Karpas-422 (cell line): Measurements from ENCODE around the gene FCN3. TPM values are rescaled to one million over a fixed set of nuclear protein-coding genes. Genes with fewer than 3 reads are reported as not detected.

ENCODE experiments used
- DNase-seq: peaks from one replicate; pipeline ENCODE4 v3.0.0-alpha.2; 2015
- H2AFZ ChIP-seq: fragments of 200-600 bp; sonication (generic); 2 replicates; pipeline ENCODE4 v1.6.1; 2014; ENCODE audit warnings: antibody characterized with exemption, low read length, mixed read lengths
- H3K27ac ChIP-seq: fragments of 200-600 bp; sonication (generic); 2 replicates; pipeline ENCODE4 v1.5.1; 2014; ENCODE audit warnings: mild to moderate bottlenecking, low read length, moderate library complexity
- H3K27me3 ChIP-seq: fragments of 200-600 bp; sonication (generic); 2 replicates; pipeline ENCODE4 v1.6.1; 2014; ENCODE audit warnings: low read length, mixed read lengths
- H3K36me3 ChIP-seq: fragments of 200-600 bp; sonication (generic); 2 replicates; pipeline ENCODE4 v1.6.1; 2014; ENCODE audit warnings: low read length, mixed read lengths; ENCODE audit not compliant: insufficient read depth
- H3K4me1 ChIP-seq: fragments of 200-600 bp; sonication (generic); 2 replicates; pipeline ENCODE4 v1.6.1; 2014; ENCODE audit warnings: mild to moderate bottlenecking, low read length, mixed read lengths
- H3K4me2 ChIP-seq: fragments of 200-600 bp; sonication (generic); 2 replicates; pipeline ENCODE4 v1.6.1; 2014; ENCODE audit warnings: low read length, low read depth, mild to moderate bottlenecking; ENCODE audit not compliant: poor library complexity, severe bottlenecking
- H3K4me3 ChIP-seq: fragments of 200-600 bp; sonication (generic); 2 replicates; pipeline ENCODE4 v1.5.1; 2014; ENCODE audit warnings: mild to moderate bottlenecking, antibody characterized with exemption, low read length, mixed read lengths
- H3K79me2 ChIP-seq: fragments of 200-600 bp; sonication (generic); 2 replicates; pipeline ENCODE4 v1.6.1; 2014; ENCODE audit warnings: mild to moderate bottlenecking, low read length, mixed read lengths
- H3K9ac ChIP-seq: fragments of 200-600 bp; sonication (generic); 2 replicates; pipeline ENCODE4 v1.6.0; 2014; ENCODE audit warnings: low read length
- H3K9me2 ChIP-seq: fragments of 200-600 bp; sonication (generic), shearing (Covaris generic); replicated peaks from 2 replicates; pipeline ENCODE4 v1.6.0; 2014; ENCODE audit warnings: mild to moderate bottlenecking, low read length, moderate library complexity; ENCODE audit not compliant: insufficient read depth
- H3K9me3 ChIP-seq: fragments of 300-700, 200-600 bp; sonication (generic); 2 replicates; pipeline ENCODE4 v1.6.1; 2014; ENCODE audit warnings: low read length, mixed read lengths
- H4K20me1 ChIP-seq: fragments of 200-600 bp; sonication (generic); 2 replicates; pipeline ENCODE4 v1.6.1; 2014; ENCODE audit warnings: mild to moderate bottlenecking, antibody characterized with exemption, low read length, low read depth; ENCODE audit not compliant: insufficient read depth
- total RNA-seq: library from RNA; depleted of rRNA; stranded (reverse); fragments of >200 nt; shearing (Covaris generic); gene quantifications from 2 replicates; pipeline ENCODE4 v1.2.3, GENCODE V29; 2014; ENCODE audit warnings: low replicate concordance

Gene FCN3
- total RNA-seq, 1 experiment from 2014 or later = not detected

- H3K9ac ChIP-seq = no peak overlapping the region
- no peaks in the 10 kb centered on the region for H3K27me3 ChIP-seq
- H3K36me3 ChIP-seq = no peaks in the 10 kb centered on the region
- H2AFZ ChIP-seq = no peak overlapping the region
- peaks cover 17% of the 10 kb centered on the region for H3K4me1 ChIP-seq
- no peaks in the 10 kb centered on the region for H3K9me3 ChIP-seq
- no peak overlapping the region for H3K4me3 ChIP-seq
- H3K9me2 ChIP-seq = no peaks in the 10 kb centered on the region
- H3K79me2 ChIP-seq = peaks cover 5% of the 10 kb centered on the region; the same call in 1 of the 2 replicates
- no peaks in the 10 kb centered on the region for H4K20me1 ChIP-seq
- no peak overlapping the region for H3K27ac ChIP-seq
- H3K4me2 ChIP-seq = no peak overlapping the region
- DNase-seq = no peak
Measured at GRCh38 chr1:27397110-27397509, 22.5 kb upstream of the FCN3 start.

- Histone ChIP-seq H3K9me2 (no peaks in the 10 kb centered on the region), H3K9me3 (no peaks in the 10 kb centered on the region), H3K27ac (no peak overlapping the region), H3K9ac (no peak overlapping the region), H3K79me2 (peaks cover 5% of the 10 kb centered on the region; the same call in 1 of the 2 replicates), H3K4me2 (no peak overlapping the region), H4K20me1 (no peaks in the 10 kb centered on the region), H3K36me3 (no peaks in the 10 kb centered on the region), H3K27me3 (no peaks in the 10 kb centered on the region), H2AFZ (no peak overlapping the region), H3K4me1 (peaks cover 29% of the 10 kb centered on the region), H3K4me3 (no peak overlapping the region)
- DNase-seq = peak; percentile 95
Measured at GRCh38 chr1:27395441-27396195, 21.0 kb upstream of the FCN3 start.

GRCh38 chr1:27394925-27395324 is 20.3 kb upstream of the FCN3 start:
- Histone ChIP-seq H3K4me2 (no peak overlapping the region), H2AFZ (no peak overlapping the region), H3K4me3 (no peak overlapping the region), H3K4me1 (peaks cover 29% of the 10 kb centered on the region), H3K27me3 (no peaks in the 10 kb centered on the region), H4K20me1 (no peaks in the 10 kb centered on the region), H3K9me3 (no peaks in the 10 kb centered on the region), H3K27ac (no peak overlapping the region), H3K79me2 (peaks cover 5% of the 10 kb centered on the region; the same call in 1 of the 2 replicates), H3K36me3 (no peaks in the 10 kb centered on the region), H3K9ac (0 out of 2 replicates have a peak overlapping the region, but pooled peaks have one; percentile 21), H3K9me2 (no peaks in the 10 kb centered on the region)
- DNase-seq = no peak

- H3K4me3 ChIP-seq = no peak overlapping the region
- peaks cover 29% of the 10 kb centered on the region for H3K4me1 ChIP-seq
- H3K27me3 ChIP-seq = no peaks in the 10 kb centered on the region
- H3K9ac ChIP-seq = no peak overlapping the region
- H3K9me3 ChIP-seq = no peaks in the 10 kb centered on the region
- no peak overlapping the region for H3K27ac ChIP-seq
- no peak overlapping the region for H2AFZ ChIP-seq
- H3K9me2 ChIP-seq = no peaks in the 10 kb centered on the region
- peaks cover 5% of the 10 kb centered on the region; the same call in 1 of the 2 replicates for H3K79me2 ChIP-seq
- H3K36me3 ChIP-seq = no peaks in the 10 kb centered on the region
- no peak overlapping the region for H3K4me2 ChIP-seq
- H4K20me1 ChIP-seq = no peaks in the 10 kb centered on the region
- DNase-seq = no peak
Measured at GRCh38 chr1:27394282-27394658, 19.6 kb upstream of the FCN3 start.

GRCh38 chr1:27393641-27394281 is 19.1 kb upstream of the FCN3 start:
- peak overlapping the region; percentile 98 for H3K4me2 ChIP-seq

GRCh38 chr1:27392778-27393635 is 18.4 kb upstream of the FCN3 start:
- no peaks in the 10 kb centered on the region for H3K9me2 ChIP-seq
- no peaks in the 10 kb centered on the region for H4K20me1 ChIP-seq
- peak; percentile 60 for DNase-seq
- peak overlapping the region; percentile 96 for H3K4me3 ChIP-seq
- peak overlapping the region; percentile 97 for H2AFZ ChIP-seq
- H3K4me1 ChIP-seq = peaks cover 29% of the 10 kb centered on the region
- H3K27ac ChIP-seq = no peak overlapping the region
- peak overlapping the region; percentile 90 for H3K9ac ChIP-seq
- no peaks in the 10 kb centered on the region for H3K36me3 ChIP-seq
- H3K27me3 ChIP-seq = no peaks in the 10 kb centered on the region
- no peaks in the 10 kb centered on the region for H3K9me3 ChIP-seq
- H3K79me2 ChIP-seq = peaks cover 5% of the 10 kb centered on the region; the same call in 1 of the 2 replicates
- peak overlapping the region; percentile 98 for H3K4me2 ChIP-seq

More at GRCh38 chr1:27393641-27394281, 19.1 kb upstream of the FCN3 start:
- peaks cover 5% of the 10 kb centered on the region; the same call in 1 of the 2 replicates for H3K79me2 ChIP-seq
- no peaks in the 10 kb centered on the region for H3K9me3 ChIP-seq
- peak overlapping the region; percentile 90 for H3K9ac ChIP-seq
- no peaks in the 10 kb centered on the region for H4K20me1 ChIP-seq
- H3K4me3 ChIP-seq = peak overlapping the region; percentile 96; the same call in 1 of the 2 replicates
- no peaks in the 10 kb centered on the region for H3K27me3 ChIP-seq
- H3K9me2 ChIP-seq = no peaks in the 10 kb centered on the region
- peaks cover 29% of the 10 kb centered on the region for H3K4me1 ChIP-seq
- no peak overlapping the region for H2AFZ ChIP-seq
- no peak overlapping the region for H3K27ac ChIP-seq
- no peak for DNase-seq
- no peaks in the 10 kb centered on the region for H3K36me3 ChIP-seq

GRCh38 chr1:27392096-27392777 is 17.6 kb upstream of the FCN3 start, which contains the start of gene GPR3:
Gene GPR3, plus strand, starts transcription at chr1:27392622. Its CDS starts 1,177 bp downstream, at chr1:27393799.
- Histone ChIP-seq H3K36me3 (no peaks in the 10 kb centered on the region), H3K27ac (no peak within 1 kb of the TSS)
- peak; percentile 97 for DNase-seq

More at GRCh38 chr1:27392096-27392777, 17.6 kb upstream of the FCN3 start, which contains the start of gene GPR3:
- Histone ChIP-seq H3K4me2 (peak within 1 kb of the TSS; percentile 98), H3K9ac (peak within 1 kb of the TSS; percentile 90), H4K20me1 (no peaks in the 10 kb centered on the region), H2AFZ (peak within 1 kb of the TSS; percentile 97), H3K9me2 (no peaks in the 10 kb centered on the region), H3K4me1 (peaks cover 29% of the 10 kb centered on the region), H3K27me3 (no peaks in the 10 kb centered on the region), H3K9me3 (no peaks in the 10 kb centered on the region), H3K79me2 (peaks cover 5% of the 10 kb centered on the region; the same call in 1 of the 2 replicates), H3K4me3 (peak within 1 kb of the TSS; percentile 96)
